B cell (primary cell): ENCODE measurements around the gene NFASC.

Experiments used
- CTCF ChIP-seq: fragments of 200-600 bp; IDR thresholded peaks from one replicate; pipeline ENCODE4 v1.8.0; 2022; ENCODE audit warnings: antibody characterized with exemption, mild to moderate bottlenecking
- EZH2 ChIP-seq: IDR thresholded peaks from 2 replicates; pipeline ENCODE4 v1.6.1; 2012; ENCODE audit warnings: borderline replicate concordance, low read depth, mild to moderate bottlenecking, moderate library complexity, low read length; ENCODE audit not compliant: insufficient read depth, poor library complexity, severe bottlenecking

GRCh38 chr1:204870160-204870912, at the start of gene NFASC:
- TF ChIP-seq CTCF (no peak), EZH2 (no peak)
